Measurements from ENCODE around the gene ATP2C2. TPM values are rescaled to one million over a fixed set of nuclear protein-coding genes. Genes with fewer than 3 reads are reported as not detected.

Gene ATP2C2
- total and polyA plus RNA-seq, 9 of the 15 experiments (the other 6 are each of a cell fraction or from before 2014, with no cell fraction given) = 0.75 TPM; not detected in 8

DNA sequence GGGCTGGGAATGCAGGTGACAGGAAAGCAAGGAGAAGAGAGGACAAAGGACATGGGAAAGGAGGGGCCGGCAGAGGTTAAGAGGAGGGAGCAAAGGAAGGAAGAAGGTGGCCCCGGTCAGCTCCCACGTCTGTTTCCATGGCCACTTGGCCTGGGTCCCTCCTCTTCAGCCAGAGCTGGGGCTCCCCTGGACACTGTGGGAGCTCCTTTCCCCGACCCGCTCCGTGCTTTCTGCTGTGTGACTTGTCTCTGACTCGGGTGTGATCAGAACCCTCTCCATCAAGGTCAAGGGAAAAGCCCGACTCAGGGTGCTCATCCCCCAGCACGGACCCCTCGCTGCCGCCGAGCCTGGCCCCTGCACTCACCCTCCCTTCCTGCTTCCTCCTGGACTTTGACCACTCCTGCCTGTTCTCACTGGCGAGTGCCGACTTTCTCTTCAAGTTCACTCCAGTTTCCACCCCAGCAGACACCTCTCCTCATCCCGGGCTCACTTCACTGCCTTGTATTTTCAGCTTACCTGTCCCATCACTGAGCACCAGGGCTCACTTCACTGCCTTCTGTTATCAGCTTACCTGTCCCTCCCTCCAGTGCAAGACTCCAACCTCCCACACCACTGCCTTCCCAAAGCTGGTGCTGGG lies 74.9 kb downstream of the ATP2C2 start:
- no peaks in the 10 kb centered on the region for H3K9me3 ChIP-seq (replicated peaks; ENCODE audit: control insufficient read depth, insufficient read depth, low read depth, low read length)
- in situ Hi-C loops (cut with MboI) (no loop called here), intact Hi-C loops (cut with micrococcal nuclease) (no loop called here)
- H3K36me3 ChIP-seq (ENCODE audit: control insufficient read depth, insufficient read depth, low read length) = no peaks in the 10 kb centered on the region
- no peak overlapping the region for H2AFZ ChIP-seq (ENCODE audit: low read depth, low read length)
- H3K4me3 ChIP-seq = no peak overlapping the region
- under 1% methylated on average over 14 of the region's 15 CpGs for WGBS (ENCODE audit: insufficient coverage, low coverage, missing lambda C conversion rate)
- no peaks in the 10 kb centered on the region for H3K4me1 ChIP-seq (replicated peaks in 1 of 2; ENCODE audit: control insufficient read depth in 2 of 2, insufficient read depth in 2 of 2, low read length in 2 of 2)
- DNase-seq (ENCODE audit: extremely low read depth in 1 of 4, low spot score in 3 of 4) = no peak
- POLR2A ChIA-PET = interaction anchor here (0.5 to 1.3 kb wide), 7 partner anchors 9 to 422 kb away, joined by 3 to 4 read pairs (median 3); no protein-coding TSS in a partner anchor
- CTCF ChIA-PET (ENCODE audit: low intra/inter-chr PET ratio) = no interaction called here
- H3K4me2 ChIP-seq (ENCODE audit: insufficient read depth, low read length) = no peak overlapping the region
- TF ChIP-seq CC2D1A (IDR thresholded peaks at IDR 0.05) (no peak), GATA2 (CRISPR knock-in tag; IDR thresholded peaks at IDR 0.05) (no peak), ZNF311 (CRISPR knock-in tag; IDR thresholded peaks at IDR 0.05) (no peak)
- H3K27me3 ChIP-seq (ENCODE audit: control insufficient read depth in 2 of 2, insufficient read depth in 2 of 2, low read length in 2 of 2) = peaks cover 62 to 84% of the 10 kb centered on the region in 2 experiments
- no peak for FAIRE-seq
- H3K27ac ChIP-seq (ENCODE audit: extremely low read depth, low read depth, low read length) = no peak overlapping the region
- ATAC-seq = no peak
- peaks cover 9% of the 10 kb centered on the region; the same call in 1 of the 2 replicates for H4K20me1 ChIP-seq (replicated peaks; ENCODE audit: control insufficient read depth, insufficient read depth, low read length)
- H3K79me2 ChIP-seq (ENCODE audit: control insufficient read depth, insufficient read depth, low read length) = no peaks in the 10 kb centered on the region
- no peak overlapping the region for H3K9ac ChIP-seq (ENCODE audit: insufficient read depth in 1 of 2, low read depth in 2 of 2, low read length in 2 of 2)
- no peaks in the 10 kb centered on the region for H3K9me1 ChIP-seq (ENCODE audit: control insufficient read depth, insufficient read depth, low read length)
- BruUV-seq (replicated peaks) = no TSS peak

DNA sequence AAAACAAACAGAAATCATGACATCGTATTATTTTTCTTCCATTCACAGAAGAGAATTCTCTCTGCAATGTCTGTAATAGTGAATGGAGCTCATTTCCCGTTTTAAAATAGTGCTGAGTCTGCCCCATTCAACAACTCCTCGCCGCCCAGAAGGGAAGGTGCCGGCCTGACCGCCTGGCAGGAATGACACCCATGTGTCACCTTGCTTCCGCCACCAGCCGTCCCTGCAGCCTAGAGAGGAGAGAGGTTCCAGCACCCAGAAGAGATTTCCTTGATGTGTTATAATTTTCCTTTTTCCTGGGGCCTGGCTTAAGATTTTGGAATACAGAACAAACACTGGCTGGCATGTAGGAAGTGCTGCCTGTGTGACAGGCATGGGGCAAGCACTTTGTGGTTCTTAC lies 76.1 kb downstream of the ATP2C2 start:
- no peak overlapping the region for H3K9ac ChIP-seq (ENCODE audit: insufficient read depth in 1 of 2, low read depth in 2 of 2, low read length in 2 of 2)
- POLR2A ChIA-PET = interaction anchor here (0.8 to 1.3 kb wide), 2 partner anchors 15 to 63 kb away, joined by 3 to 4 read pairs; no protein-coding TSS in a partner anchor
- BruUV-seq (replicated peaks) = no TSS peak
- no peak overlapping the region for H2AFZ ChIP-seq (ENCODE audit: low read depth, low read length)
- no peaks in the 10 kb centered on the region for H3K4me1 ChIP-seq (replicated peaks in 1 of 2; ENCODE audit: control insufficient read depth in 2 of 2, insufficient read depth in 2 of 2, low read length in 2 of 2)
- H3K9me3 ChIP-seq (replicated peaks; ENCODE audit: control insufficient read depth, insufficient read depth, low read depth, low read length) = no peaks in the 10 kb centered on the region
- WGBS (ENCODE audit: insufficient coverage, low coverage, missing lambda C conversion rate) = under 1% methylated on average over 8 of the region's 8 CpGs
- FAIRE-seq (no peak), ATAC-seq (no peak), DNase-seq (ENCODE audit: extremely low read depth in 1 of 4, low spot score in 3 of 4) (no peak)
- H3K27me3 ChIP-seq (ENCODE audit: control insufficient read depth in 2 of 2, insufficient read depth in 2 of 2, low read length in 2 of 2) = peaks cover 64 to 84% of the 10 kb centered on the region in 2 experiments
- 0 out of 2 replicates have a peak, but pooled peaks cover 4% of the 10 kb centered on the region for H4K20me1 ChIP-seq (replicated peaks; ENCODE audit: control insufficient read depth, insufficient read depth, low read length)
- H3K79me2 ChIP-seq (ENCODE audit: control insufficient read depth, insufficient read depth, low read length) = no peaks in the 10 kb centered on the region
- H3K4me2 ChIP-seq (ENCODE audit: insufficient read depth, low read length) = no peak overlapping the region
- in situ Hi-C loops (cut with MboI) = no loop called here
- no peak overlapping the region for H3K27ac ChIP-seq (ENCODE audit: extremely low read depth, low read depth, low read length)
- intact Hi-C loops (cut with micrococcal nuclease) = no loop called here
- 0 out of 2 replicates have a peak, but pooled peaks have one; percentile 38 for TF ChIP-seq ZNF316 (IDR thresholded peaks at IDR 0.05)
- TF ChIP-seq ZBTB7A (IDR thresholded peaks at IDR 0.05; ENCODE audit: borderline replicate concordance, control insufficient read depth, low read depth, low read length) = no peak
- CTCF ChIA-PET (ENCODE audit: low intra/inter-chr PET ratio) = no interaction called here
- H3K36me3 ChIP-seq (ENCODE audit: control insufficient read depth, insufficient read depth, low read length) = no peaks in the 10 kb centered on the region
- no peak overlapping the region for H3K4me3 ChIP-seq
- H3K9me1 ChIP-seq (ENCODE audit: control insufficient read depth, insufficient read depth, low read length) = no peaks in the 10 kb centered on the region

Measured in K562 (cell line).